DMS79 (cell line): ENCODE measurements around the gene KCNIP3.

Experiments used
- DNase-seq: peaks from one replicate; lab custom pipeline; 2025; lab: John Stamatoyannopoulos, UW

The KCNIP3 gene

GRCh38 chr2:95329891-95330793 is 33.0 kb downstream of the KCNIP3 start:
- no peak for DNase-seq

DNA sequence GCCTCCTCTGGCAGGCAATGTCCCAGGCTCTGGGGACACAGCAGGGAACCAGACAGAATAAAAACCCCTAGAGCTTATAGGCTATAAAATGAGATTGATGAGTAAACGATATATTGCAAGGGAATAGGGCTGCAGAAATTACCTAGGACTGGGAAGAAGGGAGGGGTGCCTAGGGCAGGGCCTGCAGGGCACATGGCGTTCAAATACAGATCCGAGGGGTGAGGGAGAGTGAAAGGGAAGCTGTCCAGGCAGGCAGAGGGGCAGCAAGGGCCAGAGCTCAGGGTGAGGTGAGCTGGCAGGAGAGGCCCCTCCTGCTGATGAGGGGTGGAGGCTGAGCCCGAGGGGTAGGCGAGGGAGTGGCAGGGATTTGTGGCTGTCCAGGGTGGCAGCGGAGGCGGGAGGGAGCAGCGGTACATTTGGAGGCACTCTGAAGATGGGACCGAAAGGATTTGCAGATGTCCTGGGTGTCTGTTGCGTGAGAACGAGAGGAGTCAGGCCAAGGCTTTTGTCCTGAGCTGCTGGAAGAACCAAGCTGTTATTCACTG is 33.7 kb downstream of the KCNIP3 start:
- no peak for DNase-seq

- no peak for DNase-seq
Observed at GRCh38 chr2:95331606-95332005, 34.5 kb downstream of the KCNIP3 start.

GRCh38 chr2:95332036-95332435 is 34.9 kb downstream of the KCNIP3 start:
- no peak for DNase-seq

DNA sequence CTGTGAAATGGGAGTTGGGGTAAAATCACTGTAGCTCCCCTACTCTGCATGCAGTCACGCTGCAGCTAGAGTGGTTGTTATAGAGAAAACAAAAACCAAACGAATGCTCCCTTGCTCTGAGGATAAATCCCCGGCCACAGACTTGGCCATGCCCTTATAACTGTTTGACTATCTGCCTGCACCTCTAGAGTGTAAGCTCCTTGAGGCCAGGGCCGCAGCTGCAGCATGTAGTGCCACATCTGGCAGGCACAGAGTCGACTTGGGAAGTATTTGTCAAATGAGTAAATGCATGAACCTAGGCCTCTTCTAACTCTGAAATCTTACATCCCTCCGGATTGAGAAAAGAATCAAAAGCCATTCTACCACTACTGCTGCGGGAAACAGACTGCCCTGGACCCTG is 35.9 kb downstream of the KCNIP3 start:
- no peak for DNase-seq

DNA sequence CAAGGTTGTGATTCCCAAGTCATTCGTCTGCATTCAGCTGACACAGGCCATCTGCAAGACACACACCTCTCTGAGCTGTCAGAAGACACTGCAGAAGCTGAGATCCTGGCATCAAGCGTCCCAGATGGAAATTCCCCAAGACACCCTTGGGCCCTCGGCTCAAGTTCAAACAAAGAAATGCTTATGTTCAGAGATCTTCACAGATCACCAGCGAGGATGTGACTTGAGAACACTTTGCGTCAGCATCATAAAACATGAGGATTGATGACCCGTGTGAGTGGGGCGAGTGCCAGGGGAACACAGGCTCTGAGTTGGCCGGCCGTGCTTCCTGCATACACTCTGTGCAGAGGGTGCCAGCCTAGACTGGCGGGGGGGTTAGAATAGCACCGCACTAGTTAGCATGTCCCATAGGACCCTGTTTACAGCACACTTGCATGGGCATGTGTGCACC is 36.8 kb downstream of the KCNIP3 start:
- DNase-seq, result peak; percentile 87

- no peak for DNase-seq
Observed at GRCh38 chr2:95334916-95335641, 37.9 kb downstream of the KCNIP3 start.

DNA sequence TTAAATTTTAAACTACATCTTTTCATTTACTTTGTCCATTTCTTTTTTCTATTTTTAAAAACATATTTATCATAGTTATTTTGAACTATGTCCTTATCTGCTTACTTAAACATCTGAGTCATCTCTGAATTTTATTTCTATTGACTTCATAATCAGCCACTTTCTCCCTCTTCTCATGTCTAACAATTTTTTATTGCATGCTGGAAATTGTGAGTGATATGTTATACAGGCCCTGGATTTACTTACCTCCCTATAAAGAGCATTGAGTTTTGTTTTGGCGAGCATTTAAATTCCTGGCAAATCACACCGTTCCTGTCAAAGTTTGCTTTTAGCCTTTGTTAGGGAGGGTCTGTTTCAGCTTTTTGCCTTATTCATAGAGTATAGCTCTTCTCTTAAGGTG is 39.3 kb downstream of the KCNIP3 start:
- no peak for DNase-seq

DNA sequence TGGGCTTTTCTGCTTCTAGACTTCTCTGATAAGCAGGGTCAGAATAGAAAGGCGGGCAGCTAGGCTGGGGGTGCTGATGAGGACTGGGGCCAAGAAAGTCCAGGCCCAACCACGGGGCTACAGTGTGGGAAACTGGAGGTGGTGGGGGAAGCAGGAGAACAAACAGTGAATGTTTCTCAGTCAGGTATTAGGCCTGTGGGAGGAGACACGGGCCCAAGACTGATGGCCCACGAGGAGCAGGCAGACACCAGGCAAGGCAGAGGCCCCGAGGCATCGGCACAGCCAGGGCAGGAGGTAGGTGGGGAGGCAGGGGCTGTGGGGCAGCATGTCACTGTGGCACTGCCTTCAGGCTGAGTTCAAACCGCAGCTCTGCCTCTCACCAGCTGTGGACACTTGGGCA is 40.7 kb downstream of the KCNIP3 start:
- DNase-seq, result no peak

GRCh38 chr2:95342556-95343320 is 45.6 kb downstream of the KCNIP3 start:
- no peak for DNase-seq

- DNase-seq, result no peak
Observed at GRCh38 chr2:95343429-95344214, 46.5 kb downstream of the KCNIP3 start.

- no peak for DNase-seq
Observed at GRCh38 chr2:95344215-95344583, 47.1 kb downstream of the KCNIP3 start.

DNA sequence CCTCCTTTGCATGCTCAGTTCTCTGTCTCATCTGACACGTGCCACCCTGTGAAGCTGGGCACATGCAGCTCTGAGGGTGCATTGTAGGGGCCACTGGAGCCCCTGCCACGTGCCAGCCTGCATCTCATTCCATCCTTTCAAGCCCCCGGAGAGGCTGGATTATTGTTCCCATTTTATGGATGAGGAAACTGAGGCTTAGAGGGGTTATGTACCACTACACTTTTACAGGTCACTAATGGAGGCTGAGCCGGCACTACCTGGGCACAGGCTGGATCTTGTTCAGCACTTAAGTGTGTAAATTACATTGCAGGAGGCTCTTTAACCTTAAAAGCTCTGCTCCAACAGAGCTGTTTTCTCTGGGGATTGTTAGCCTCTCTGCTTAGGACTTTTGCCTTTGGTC is 47.5 kb downstream of the KCNIP3 start:
- no peak for DNase-seq

- no peak for DNase-seq
Observed at GRCh38 chr2:95345081-95345562, 48.0 kb downstream of the KCNIP3 start.

GRCh38 chr2:95345563-95346230 is 48.5 kb downstream of the KCNIP3 start:
- DNase-seq, result peak; percentile 48

- no peak for DNase-seq
Observed at GRCh38 chr2:95346231-95346737, 49.1 kb downstream of the KCNIP3 start.

DNA sequence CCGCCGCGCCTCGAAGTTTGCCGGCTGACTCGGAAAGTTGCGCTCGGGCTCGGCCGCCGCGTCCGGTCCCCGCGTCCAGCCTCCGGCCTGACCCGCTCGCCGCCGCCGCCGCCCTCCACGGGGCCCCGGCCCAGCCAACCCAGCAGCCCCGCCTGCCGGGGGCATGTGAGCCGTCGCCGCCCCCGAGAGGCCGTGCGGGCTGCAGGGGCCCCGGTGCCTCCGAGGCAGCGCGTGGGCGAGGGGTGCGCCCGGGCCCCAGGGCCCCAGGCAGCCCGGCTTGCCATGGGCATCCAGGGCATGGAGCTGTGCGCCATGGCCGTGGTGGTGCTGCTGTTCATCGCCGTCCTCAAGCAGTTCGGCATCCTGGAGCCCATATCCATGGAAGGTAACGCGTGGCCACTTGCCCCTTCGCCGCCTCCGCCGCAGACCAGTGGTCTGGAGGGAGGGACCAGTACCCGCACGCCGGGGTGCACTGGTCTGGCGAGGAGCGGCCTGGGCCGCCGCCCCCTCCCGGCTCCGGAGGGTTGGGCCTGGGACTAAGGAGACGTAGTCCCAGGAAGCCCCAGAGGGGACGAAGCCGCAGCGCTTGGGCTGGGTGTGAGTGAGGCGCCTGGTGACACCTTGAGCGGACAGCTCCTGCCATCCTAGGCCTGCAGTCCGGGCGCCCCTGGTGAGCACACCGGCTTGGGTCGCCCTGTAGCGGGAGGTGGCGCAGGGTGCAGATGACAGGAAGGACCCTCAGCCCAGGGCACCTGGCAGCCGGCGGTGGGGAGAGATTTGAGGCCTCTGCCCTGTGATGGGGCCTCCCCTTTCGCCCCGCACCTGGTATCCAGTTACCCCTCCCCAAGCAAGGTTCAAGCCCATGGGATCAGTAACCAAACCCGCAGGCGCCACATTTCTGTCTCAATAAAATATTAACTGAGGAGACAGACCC is 49.9 kb downstream of the KCNIP3 start:
- DNase-seq, result no peak

GRCh38 chr2:95347681-95348608 is 50.8 kb downstream of the KCNIP3 start:
- no peak for DNase-seq
